Measurements from ENCODE around the gene NAALADL2. TPM values are rescaled to one million over a fixed set of nuclear protein-coding genes. Genes with fewer than 3 reads are reported as not detected.
A peak's percentile ranks its signal among the peaks of the same experiment; 100 is the strongest.
"Not testable (repeated sequence)": the region's sequence is repeated elsewhere in the genome, so short reads cannot be mapped to it uniquely, and the experiment has no call there.

Gene NAALADL2
- total RNA-seq, 1 experiment from 2014 or later, result 2.7 TPM

DNA sequence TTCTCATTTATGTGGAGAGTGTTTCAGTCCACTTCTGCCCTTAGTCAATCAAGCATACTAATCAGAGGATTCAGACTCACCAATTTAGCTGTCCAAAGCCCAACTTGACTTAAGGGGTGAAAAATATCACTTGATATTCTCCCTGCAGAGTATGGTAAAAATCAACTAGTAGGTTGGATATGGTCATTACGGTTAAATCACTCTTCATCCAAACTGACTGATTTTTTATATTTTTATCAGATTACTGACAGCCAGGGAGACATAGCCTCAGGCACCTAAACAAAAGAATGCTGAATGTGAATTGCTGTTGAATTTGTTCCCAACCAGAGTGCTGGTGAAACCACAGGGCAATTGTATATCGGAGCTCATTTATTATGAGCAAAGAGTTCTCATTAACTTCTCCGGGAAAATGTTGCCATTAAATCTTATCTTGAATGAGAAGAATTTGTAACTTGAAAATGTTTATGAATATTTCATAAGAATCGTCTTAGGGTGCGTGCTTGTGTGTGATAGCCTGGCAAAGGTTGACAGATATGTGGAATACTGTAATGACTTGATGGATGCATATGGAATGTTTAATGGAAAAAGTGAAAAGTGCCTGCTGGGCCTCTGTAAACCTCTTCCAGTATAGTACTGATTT is 411.2 kb downstream of the NAALADL2 start:
- H3K27ac ChIP-seq (ENCODE audit: low read length), result peak overlapping the region; percentile 80
- no peak for DNase-seq (ENCODE audit: low read depth, low spot score)

DNA sequence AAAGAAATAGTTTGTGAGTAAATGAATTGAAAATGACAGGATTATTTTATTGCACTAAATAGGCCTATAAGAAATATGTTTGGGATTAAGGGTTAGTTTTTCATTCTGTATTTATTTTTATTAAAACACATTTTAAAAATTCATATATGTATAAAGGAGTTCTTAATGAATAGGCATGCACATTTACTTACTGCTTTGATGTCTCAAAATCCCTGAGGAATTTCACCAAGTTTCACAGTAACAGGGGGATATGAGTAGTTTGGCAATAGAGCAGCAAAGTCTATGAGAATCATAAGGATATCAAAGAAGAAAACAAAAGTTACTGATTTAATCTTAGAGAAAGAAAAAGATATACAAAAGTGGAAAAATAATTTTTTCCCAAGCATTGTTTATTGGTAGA is 411.7 kb downstream of the NAALADL2 start:
- Histone ChIP-seq H3K9me3 (ENCODE audit: control insufficient read depth, insufficient read depth, low read depth, low read length) (no peaks in the 10 kb centered on the region), H3K27me3 (ENCODE audit: control insufficient read depth, insufficient read depth, low read length) (no peaks in the 10 kb centered on the region), H3K4me1 (ENCODE audit: control insufficient read depth, insufficient read depth, low read length) (peaks cover 3% of the 10 kb centered on the region; the same call in 1 of the 2 replicates), H3K4me3 (ENCODE audit: low read depth in 2 of 2, low read length in 2 of 2) (no peak overlapping the region), H3K36me3 (ENCODE audit: control insufficient read depth, insufficient read depth, low read length) (no peaks in the 10 kb centered on the region), H3K27ac (ENCODE audit: low read length) (peak overlapping the region; percentile 80; the same call in 1 of the 2 replicates)
- TF ChIP-seq, protein P1, sequence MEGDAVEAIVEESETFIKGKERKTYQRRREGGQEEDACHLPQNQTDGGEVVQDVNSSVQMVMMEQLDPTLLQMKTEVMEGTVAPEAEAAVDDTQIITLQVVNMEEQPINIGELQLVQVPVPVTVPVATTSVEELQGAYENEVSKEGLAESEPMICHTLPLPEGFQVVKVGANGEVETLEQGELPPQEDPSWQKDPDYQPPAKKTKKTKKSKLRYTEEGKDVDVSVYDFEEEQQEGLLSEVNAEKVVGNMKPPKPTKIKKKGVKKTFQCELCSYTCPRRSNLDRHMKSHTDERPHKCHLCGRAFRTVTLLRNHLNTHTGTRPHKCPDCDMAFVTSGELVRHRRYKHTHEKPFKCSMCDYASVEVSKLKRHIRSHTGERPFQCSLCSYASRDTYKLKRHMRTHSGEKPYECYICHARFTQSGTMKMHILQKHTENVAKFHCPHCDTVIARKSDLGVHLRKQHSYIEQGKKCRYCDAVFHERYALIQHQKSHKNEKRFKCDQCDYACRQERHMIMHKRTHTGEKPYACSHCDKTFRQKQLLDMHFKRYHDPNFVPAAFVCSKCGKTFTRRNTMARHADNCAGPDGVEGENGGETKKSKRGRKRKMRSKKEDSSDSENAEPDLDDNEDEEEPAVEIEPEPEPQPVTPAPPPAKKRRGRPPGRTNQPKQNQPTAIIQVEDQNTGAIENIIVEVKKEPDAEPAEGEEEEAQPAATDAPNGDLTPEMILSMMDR (IDR thresholded peaks at IDR 0.05), result no peak
- TF ChIP-seq SIN3A (IDR thresholded peaks at IDR 0.05; ENCODE audit: borderline replicate concordance, insufficient read depth, low read depth, low read length) (no peak), POLR2AphosphoS5 (IDR thresholded peaks at IDR 0.05; ENCODE audit: low read depth, low read length) (no peak), TCF7L2 (IDR thresholded peaks at IDR 0.05; ENCODE audit: low read depth, low read length) (no peak)
- TF ChIP-seq, protein P2, sequence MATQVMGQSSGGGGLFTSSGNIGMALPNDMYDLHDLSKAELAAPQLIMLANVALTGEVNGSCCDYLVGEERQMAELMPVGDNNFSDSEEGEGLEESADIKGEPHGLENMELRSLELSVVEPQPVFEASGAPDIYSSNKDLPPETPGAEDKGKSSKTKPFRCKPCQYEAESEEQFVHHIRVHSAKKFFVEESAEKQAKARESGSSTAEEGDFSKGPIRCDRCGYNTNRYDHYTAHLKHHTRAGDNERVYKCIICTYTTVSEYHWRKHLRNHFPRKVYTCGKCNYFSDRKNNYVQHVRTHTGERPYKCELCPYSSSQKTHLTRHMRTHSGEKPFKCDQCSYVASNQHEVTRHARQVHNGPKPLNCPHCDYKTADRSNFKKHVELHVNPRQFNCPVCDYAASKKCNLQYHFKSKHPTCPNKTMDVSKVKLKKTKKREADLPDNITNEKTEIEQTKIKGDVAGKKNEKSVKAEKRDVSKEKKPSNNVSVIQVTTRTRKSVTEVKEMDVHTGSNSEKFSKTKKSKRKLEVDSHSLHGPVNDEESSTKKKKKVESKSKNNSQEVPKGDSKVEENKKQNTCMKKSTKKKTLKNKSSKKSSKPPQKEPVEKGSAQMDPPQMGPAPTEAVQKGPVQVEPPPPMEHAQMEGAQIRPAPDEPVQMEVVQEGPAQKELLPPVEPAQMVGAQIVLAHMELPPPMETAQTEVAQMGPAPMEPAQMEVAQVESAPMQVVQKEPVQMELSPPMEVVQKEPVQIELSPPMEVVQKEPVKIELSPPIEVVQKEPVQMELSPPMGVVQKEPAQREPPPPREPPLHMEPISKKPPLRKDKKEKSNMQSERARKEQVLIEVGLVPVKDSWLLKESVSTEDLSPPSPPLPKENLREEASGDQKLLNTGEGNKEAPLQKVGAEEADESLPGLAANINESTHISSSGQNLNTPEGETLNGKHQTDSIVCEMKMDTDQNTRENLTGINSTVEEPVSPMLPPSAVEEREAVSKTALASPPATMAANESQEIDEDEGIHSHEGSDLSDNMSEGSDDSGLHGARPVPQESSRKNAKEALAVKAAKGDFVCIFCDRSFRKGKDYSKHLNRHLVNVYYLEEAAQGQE (IDR thresholded peaks at IDR 0.05; ENCODE audit: insufficient read depth in 1 of 2, low read depth in 2 of 2, low read length in 1 of 2), result no peak
- no TSS peak for BruUV-seq (replicated peaks)
- ATAC-seq (no peak), DNase-seq (ENCODE audit: low read depth, low spot score) (no peak)
- intact Hi-C loops (cut with micrococcal nuclease; ENCODE audit: unreplicated experiment), result no loop called here
- ChIA-PET CTCF (no interaction called here), POLR2A (no interaction called here)
- in situ Hi-C loops (cut with HindIII; ENCODE audit: low pct_unique_long_range_greater_than_20kb, low sequenced_read_pairs), result no loop called here

More for the DNA sequence above, 411.2 kb downstream of the NAALADL2 start:
- no peak overlapping the region for H3K4me3 ChIP-seq (ENCODE audit: low read depth in 2 of 2, low read length in 2 of 2)
- no peaks in the 10 kb centered on the region for H3K27me3 ChIP-seq (ENCODE audit: control insufficient read depth, insufficient read depth, low read length)
- peaks cover 3% of the 10 kb centered on the region; the same call in 1 of the 2 replicates for H3K4me1 ChIP-seq (ENCODE audit: control insufficient read depth, insufficient read depth, low read length)
- in situ Hi-C loops (cut with HindIII; ENCODE audit: low pct_unique_long_range_greater_than_20kb, low sequenced_read_pairs) (no loop called here), intact Hi-C loops (cut with micrococcal nuclease; ENCODE audit: unreplicated experiment) (no loop called here)
- ATAC-seq, result peak; percentile 88
- BruUV-seq (replicated peaks), result no TSS peak
- POLR2A ChIA-PET, result no interaction called here
- 0 out of 2 replicates have a peak, but pooled peaks have one; percentile 27 for TF ChIP-seq POLR2AphosphoS5 (IDR thresholded peaks at IDR 0.05; ENCODE audit: low read depth, low read length)
- TF ChIP-seq TCF7L2 (IDR thresholded peaks at IDR 0.05; ENCODE audit: low read depth, low read length), result peak; percentile 88
- TF ChIP-seq, protein P2 (IDR thresholded peaks at IDR 0.05; ENCODE audit: insufficient read depth in 1 of 2, low read depth in 2 of 2, low read length in 1 of 2), result no peak; a peak in 1 of 4 replicates
- CTCF ChIA-PET, result no interaction called here
- H3K36me3 ChIP-seq (ENCODE audit: control insufficient read depth, insufficient read depth, low read length), result no peaks in the 10 kb centered on the region
- no peaks in the 10 kb centered on the region for H3K9me3 ChIP-seq (ENCODE audit: control insufficient read depth, insufficient read depth, low read depth, low read length)

DNA sequence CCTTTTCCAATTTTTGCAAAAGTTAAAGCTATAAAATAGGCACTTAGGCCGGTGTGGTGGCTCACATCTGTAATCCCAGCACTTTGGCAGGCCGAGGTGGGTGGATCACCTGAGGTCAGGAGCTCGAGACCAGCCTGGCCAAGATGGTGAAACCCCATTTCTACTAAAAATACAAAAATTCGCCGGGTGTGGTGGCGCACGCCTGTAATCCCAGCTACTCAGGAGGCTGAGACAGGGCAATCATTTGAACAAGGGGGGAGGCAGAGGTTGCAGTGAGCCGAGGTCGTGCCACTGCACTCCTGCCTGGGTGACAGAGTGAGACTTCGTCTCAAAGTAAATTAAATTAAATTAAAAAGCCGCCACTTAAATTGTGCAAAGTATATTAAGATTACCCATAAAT is 412.3 kb downstream of the NAALADL2 start:
- H3K36me3 ChIP-seq (ENCODE audit: control insufficient read depth, insufficient read depth, low read length); H3K9me3 ChIP-seq (ENCODE audit: control insufficient read depth, insufficient read depth, low read depth, low read length); BruUV-seq (replicated peaks); POLR2A ChIA-PET; H3K27me3 ChIP-seq (ENCODE audit: control insufficient read depth, insufficient read depth, low read length); intact Hi-C loops (cut with micrococcal nuclease; ENCODE audit: unreplicated experiment); CTCF ChIA-PET; H3K4me3 ChIP-seq (ENCODE audit: low read depth in 2 of 2, low read length in 2 of 2); H3K4me1 ChIP-seq (ENCODE audit: control insufficient read depth, insufficient read depth, low read length); DNase-seq (ENCODE audit: low read depth, low spot score); in situ Hi-C loops (cut with HindIII; ENCODE audit: low pct_unique_long_range_greater_than_20kb, low sequenced_read_pairs); ATAC-seq: not testable (repeated sequence)
- peak overlapping the region; percentile 80; the same call in 1 of the 2 replicates for H3K27ac ChIP-seq (ENCODE audit: low read length)
